Measurements from ENCODE around the gene TENM4.

- no peak for TF ChIP-seq POLR2AphosphoS5 (IDR thresholded peaks at IDR 0.05; ENCODE audit: borderline replicate concordance, low read depth, low read length)
- TF ChIP-seq EZH2 (IDR thresholded peaks at IDR 0.05), result no peak
- TF ChIP-seq FOXP2 (optimal IDR thresholded peaks at IDR 0.05; ENCODE audit: control extremely low read depth, extremely low read length, insufficient read depth), result no peak
Observed at GRCh38 chr11:79241205-79241851, 199.5 kb downstream of the TENM4 start.
